ENCODE measurements around the gene TIGD3. TPM values are rescaled to one million over a fixed set of nuclear protein-coding genes. Genes with fewer than 3 reads are reported as not detected.
A peak's percentile ranks its signal among the peaks of the same experiment; 100 is the strongest.

TIGD3 gene
- total and polyA plus RNA-seq, 9 of the 15 experiments (the other 6 are each of a cell fraction or from before 2014, with no cell fraction given), result 0.06 to 1.3 (median 0.56) TPM

DNA sequence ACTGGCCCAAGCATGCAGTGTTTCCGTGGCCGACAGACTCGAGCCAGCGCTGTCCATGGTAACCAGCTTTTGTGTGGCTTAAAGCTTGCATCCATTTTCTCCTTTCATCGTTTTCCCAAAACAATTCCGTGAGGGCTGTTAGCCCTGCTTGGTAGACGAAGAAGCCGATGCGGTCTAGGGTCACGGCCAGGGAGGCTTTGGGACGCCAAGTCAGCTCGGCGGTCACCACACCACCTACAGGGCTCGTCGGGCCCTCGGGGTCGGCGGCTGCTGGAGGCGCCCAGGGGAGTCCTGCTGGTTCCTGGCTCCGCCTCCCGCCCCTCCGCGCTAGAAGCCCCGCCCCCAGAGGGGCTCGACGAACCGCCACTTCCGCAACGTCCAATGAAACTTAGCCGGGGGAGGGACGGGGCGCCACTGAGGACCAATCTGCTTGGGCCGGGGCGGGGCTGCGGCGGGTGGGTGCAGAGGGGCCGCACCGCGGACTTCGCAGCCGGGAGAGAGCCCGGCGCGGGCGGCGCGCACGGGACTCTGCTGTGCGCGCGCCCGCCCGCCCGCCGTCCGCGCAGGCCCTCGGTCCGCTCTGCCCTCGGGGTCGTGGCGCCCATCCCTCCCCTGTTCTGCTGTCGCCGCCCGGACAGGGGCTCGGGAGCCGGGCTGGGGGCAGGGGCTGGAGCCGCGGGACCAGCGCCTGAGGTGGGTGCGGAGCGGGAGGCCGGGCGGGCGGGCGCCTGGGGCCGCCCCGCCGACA is at the start of gene TIGD3 (continued):
- TF ChIP-seq ZNF780A (CRISPR knock-in tag; IDR thresholded peaks at IDR 0.05) (no peak), SMARCA4 (IDR thresholded peaks at IDR 0.05) (no peak), OTX1 (CRISPR knock-in tag; IDR thresholded peaks at IDR 0.05) (no peak), ZNF41 (CRISPR knock-in tag; conservative IDR thresholded peaks at IDR 0.05) (no peak), WHSC1 (IDR thresholded peaks at IDR 0.05; ENCODE audit: low read length) (no peak), KDM5B (IDR thresholded peaks at IDR 0.05; ENCODE audit: insufficient replicate concordance, low read depth, low read length) (peak; percentile 72), ZNF586 (CRISPR knock-in tag; conservative IDR thresholded peaks at IDR 0.05) (no peak), MAZ (CRISPR knock-in tag; conservative IDR thresholded peaks at IDR 0.05 in 1 of 2, IDR thresholded peaks at IDR 0.05 in 1 of 2) (peak; percentile 48 to 69; a peak in 3 of 4 replicates), NR3C1 (CRISPR knock-in tag; IDR thresholded peaks at IDR 0.05) (0 out of 2 replicates have a peak, but pooled peaks have one; percentile 36), CC2D1A (IDR thresholded peaks at IDR 0.05) (no peak), HIVEP1 (CRISPR knock-in tag; IDR thresholded peaks at IDR 0.05) (no peak), PHTF2 (CRISPR knock-in tag; IDR thresholded peaks at IDR 0.05) (no peak), NFRKB (IDR thresholded peaks at IDR 0.05; ENCODE audit: low read depth) (no peak), KAT8 (IDR thresholded peaks at IDR 0.05; ENCODE audit: low read depth) (no peak)
- TF ChIP-seq, protein P1, sequence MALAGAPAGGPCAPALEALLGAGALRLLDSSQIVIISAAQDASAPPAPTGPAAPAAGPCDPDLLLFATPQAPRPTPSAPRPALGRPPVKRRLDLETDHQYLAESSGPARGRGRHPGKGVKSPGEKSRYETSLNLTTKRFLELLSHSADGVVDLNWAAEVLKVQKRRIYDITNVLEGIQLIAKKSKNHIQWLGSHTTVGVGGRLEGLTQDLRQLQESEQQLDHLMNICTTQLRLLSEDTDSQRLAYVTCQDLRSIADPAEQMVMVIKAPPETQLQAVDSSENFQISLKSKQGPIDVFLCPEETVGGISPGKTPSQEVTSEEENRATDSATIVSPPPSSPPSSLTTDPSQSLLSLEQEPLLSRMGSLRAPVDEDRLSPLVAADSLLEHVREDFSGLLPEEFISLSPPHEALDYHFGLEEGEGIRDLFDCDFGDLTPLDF (CRISPR knock-in tag; IDR thresholded peaks at IDR 0.05), result no peak
- TF ChIP-seq, protein P2, sequence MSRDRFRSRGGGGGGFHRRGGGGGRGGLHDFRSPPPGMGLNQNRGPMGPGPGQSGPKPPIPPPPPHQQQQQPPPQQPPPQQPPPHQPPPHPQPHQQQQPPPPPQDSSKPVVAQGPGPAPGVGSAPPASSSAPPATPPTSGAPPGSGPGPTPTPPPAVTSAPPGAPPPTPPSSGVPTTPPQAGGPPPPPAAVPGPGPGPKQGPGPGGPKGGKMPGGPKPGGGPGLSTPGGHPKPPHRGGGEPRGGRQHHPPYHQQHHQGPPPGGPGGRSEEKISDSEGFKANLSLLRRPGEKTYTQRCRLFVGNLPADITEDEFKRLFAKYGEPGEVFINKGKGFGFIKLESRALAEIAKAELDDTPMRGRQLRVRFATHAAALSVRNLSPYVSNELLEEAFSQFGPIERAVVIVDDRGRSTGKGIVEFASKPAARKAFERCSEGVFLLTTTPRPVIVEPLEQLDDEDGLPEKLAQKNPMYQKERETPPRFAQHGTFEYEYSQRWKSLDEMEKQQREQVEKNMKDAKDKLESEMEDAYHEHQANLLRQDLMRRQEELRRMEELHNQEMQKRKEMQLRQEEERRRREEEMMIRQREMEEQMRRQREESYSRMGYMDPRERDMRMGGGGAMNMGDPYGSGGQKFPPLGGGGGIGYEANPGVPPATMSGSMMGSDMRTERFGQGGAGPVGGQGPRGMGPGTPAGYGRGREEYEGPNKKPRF (IDR thresholded peaks at IDR 0.05; ENCODE audit: low read depth, low read length), result no peak
- TF ChIP-seq, protein P3, sequence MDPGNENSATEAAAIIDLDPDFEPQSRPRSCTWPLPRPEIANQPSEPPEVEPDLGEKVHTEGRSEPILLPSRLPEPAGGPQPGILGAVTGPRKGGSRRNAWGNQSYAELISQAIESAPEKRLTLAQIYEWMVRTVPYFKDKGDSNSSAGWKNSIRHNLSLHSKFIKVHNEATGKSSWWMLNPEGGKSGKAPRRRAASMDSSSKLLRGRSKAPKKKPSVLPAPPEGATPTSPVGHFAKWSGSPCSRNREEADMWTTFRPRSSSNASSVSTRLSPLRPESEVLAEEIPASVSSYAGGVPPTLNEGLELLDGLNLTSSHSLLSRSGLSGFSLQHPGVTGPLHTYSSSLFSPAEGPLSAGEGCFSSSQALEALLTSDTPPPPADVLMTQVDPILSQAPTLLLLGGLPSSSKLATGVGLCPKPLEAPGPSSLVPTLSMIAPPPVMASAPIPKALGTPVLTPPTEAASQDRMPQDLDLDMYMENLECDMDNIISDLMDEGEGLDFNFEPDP (CRISPR knock-in tag; IDR thresholded peaks at IDR 0.05), result no peak
- TF ChIP-seq, protein P4, sequence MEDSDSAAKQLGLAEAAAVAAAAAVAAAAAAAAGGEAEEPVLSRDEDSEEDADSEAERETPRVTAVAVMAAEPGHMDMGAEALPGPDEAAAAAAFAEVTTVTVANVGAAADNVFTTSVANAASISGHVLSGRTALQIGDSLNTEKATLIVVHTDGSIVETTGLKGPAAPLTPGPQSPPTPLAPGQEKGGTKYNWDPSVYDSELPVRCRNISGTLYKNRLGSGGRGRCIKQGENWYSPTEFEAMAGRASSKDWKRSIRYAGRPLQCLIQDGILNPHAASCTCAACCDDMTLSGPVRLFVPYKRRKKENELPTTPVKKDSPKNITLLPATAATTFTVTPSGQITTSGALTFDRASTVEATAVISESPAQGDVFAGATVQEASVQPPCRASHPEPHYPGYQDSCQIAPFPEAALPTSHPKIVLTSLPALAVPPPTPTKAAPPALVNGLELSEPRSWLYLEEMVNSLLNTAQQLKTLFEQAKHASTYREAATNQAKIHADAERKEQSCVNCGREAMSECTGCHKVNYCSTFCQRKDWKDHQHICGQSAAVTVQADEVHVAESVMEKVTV (CRISPR knock-in tag; IDR thresholded peaks at IDR 0.05), result no peak
- TF ChIP-seq, protein P5, sequence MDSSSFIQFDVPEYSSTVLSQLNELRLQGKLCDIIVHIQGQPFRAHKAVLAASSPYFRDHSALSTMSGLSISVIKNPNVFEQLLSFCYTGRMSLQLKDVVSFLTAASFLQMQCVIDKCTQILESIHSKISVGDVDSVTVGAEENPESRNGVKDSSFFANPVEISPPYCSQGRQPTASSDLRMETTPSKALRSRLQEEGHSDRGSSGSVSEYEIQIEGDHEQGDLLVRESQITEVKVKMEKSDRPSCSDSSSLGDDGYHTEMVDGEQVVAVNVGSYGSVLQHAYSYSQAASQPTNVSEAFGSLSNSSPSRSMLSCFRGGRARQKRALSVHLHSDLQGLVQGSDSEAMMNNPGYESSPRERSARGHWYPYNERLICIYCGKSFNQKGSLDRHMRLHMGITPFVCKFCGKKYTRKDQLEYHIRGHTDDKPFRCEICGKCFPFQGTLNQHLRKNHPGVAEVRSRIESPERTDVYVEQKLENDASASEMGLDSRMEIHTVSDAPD (CRISPR knock-in tag; IDR thresholded peaks at IDR 0.05), result no peak
